HG02970 (cell line): ENCODE data around the gene IFT22.
"Not testable (repeated sequence)": the region's sequence is repeated elsewhere in the genome, so short reads cannot be mapped to it uniquely, and the experiment has no call there.

Experiments
- ATAC-seq: cut with Tn5 transposase; IDR thresholded peaks from one replicate; pipeline ENCODE4 v1.9.1; 2021; ENCODE audit warnings: mild to moderate bottlenecking, moderate library complexity, moderate number of reproducible peaks; ENCODE audit not compliant: unreplicated experiment, low FRiP score

The IFT22 gene

GRCh38 chr7:101321491-101322401, at the start of gene IFT22:
Gene IFT22 (minus strand): TSS chr7:101321812. CDS start chr7:101321709, 103 bp downstream.
- ATAC-seq = peak; percentile 86

GRCh38 chr7:101370836-101371235, 49.2 kb upstream of the IFT22 start:
- no peak for ATAC-seq

GRCh38 chr7:101368422-101369165, 47.0 kb upstream of the IFT22 start:
- no peak for ATAC-seq

GRCh38 chr7:101367676-101368075, 46.1 kb upstream of the IFT22 start:
- ATAC-seq = no peak

- ATAC-seq = no peak
Measured at GRCh38 chr7:101365956-101366355, 44.3 kb upstream of the IFT22 start.

GRCh38 chr7:101363734-101364374, 42.2 kb upstream of the IFT22 start:
- peak; percentile 75 for ATAC-seq

GRCh38 chr7:101363196-101363733, 41.7 kb upstream of the IFT22 start:
- ATAC-seq = no peak

- no peak for ATAC-seq
Measured at GRCh38 chr7:101362334-101363195, 41.0 kb upstream of the IFT22 start, which contains the start of gene COL26A1. Gene COL26A1 (plus strand): TSS chr7:101362875. CDS start chr7:101363033, 158 bp downstream.

- no peak for ATAC-seq
Measured at GRCh38 chr7:101357433-101357832, 35.8 kb upstream of the IFT22 start.

- ATAC-seq = no peak
Measured at GRCh38 chr7:101352920-101353308, 31.3 kb upstream of the IFT22 start.

GRCh38 chr7:101349300-101349699, 27.7 kb upstream of the IFT22 start:
- not testable (repeated sequence) for ATAC-seq

GRCh38 chr7:101348456-101349067, 26.9 kb upstream of the IFT22 start:
- not testable (repeated sequence) for ATAC-seq

- no peak for ATAC-seq
Measured at GRCh38 chr7:101347477-101347876, 25.9 kb upstream of the IFT22 start.

- no peak for ATAC-seq
Measured at GRCh38 chr7:101342892-101343291, 21.3 kb upstream of the IFT22 start.

- ATAC-seq = no peak
Measured at GRCh38 chr7:101340379-101340778, 18.8 kb upstream of the IFT22 start.

GRCh38 chr7:101333912-101334311, 12.3 kb upstream of the IFT22 start:
- ATAC-seq = no peak

- no peak for ATAC-seq
Measured at GRCh38 chr7:101332026-101332425, 10.4 kb upstream of the IFT22 start.

GRCh38 chr7:101330011-101330484, 8.4 kb upstream of the IFT22 start:
- no peak for ATAC-seq

GRCh38 chr7:101328159-101328558, 6.5 kb upstream of the IFT22 start:
- no peak for ATAC-seq
